Measurements from ENCODE around the gene QRFP.

Gene QRFP

GRCh38 chr9:130896233-130897014 is at the start of gene QRFP:
QRFP (minus strand) TSS chr9:130896812; CDS start chr9:130893838, 2,974 bp downstream.
- no peak for DNase-seq

- no peak for DNase-seq
These were observed 48.6 kb upstream of the QRFP start for GRCh38 chr9:130945173-130945572.

GRCh38 chr9:130944510-130945058 is 48.0 kb upstream of the QRFP start:
- peak in 1 of 3 experiments; percentile 54 for DNase-seq

- peak in 2 of 3 experiments; percentile 14 to 52 for DNase-seq
These were observed 47.2 kb upstream of the QRFP start for GRCh38 chr9:130943777-130944176.

GRCh38 chr9:130943221-130943620 is 46.6 kb upstream of the QRFP start:
- DNase-seq, result no peak

GRCh38 chr9:130942679-130943078 is 46.1 kb upstream of the QRFP start:
- DNase-seq, result no peak

- no peak for DNase-seq
These were observed 45.5 kb upstream of the QRFP start for GRCh38 chr9:130942084-130942483.

- DNase-seq, result peak; percentile 53 to 93 (median 84)
These were observed 44.3 kb upstream of the QRFP start for GRCh38 chr9:130940693-130941576.

GRCh38 chr9:130940027-130940549 is 43.5 kb upstream of the QRFP start:
- DNase-seq, result peak in 2 of 3 experiments; percentile 44 to 48

GRCh38 chr9:130939405-130940026 is 42.9 kb upstream of the QRFP start:
- peak in 2 of 3 experiments; percentile 39 to 46 for DNase-seq

GRCh38 chr9:130938652-130939404 is 42.2 kb upstream of the QRFP start, which contains the start of gene FIBCD1:
FIBCD1 (minus strand) TSS chr9:130939247; CDS start chr9:130938607, 640 bp downstream.
- DNase-seq, result peak in 2 of 3 experiments; percentile 54 to 58

- DNase-seq, result peak in 1 of 3 experiments; percentile 41
These were observed 41.6 kb upstream of the QRFP start for GRCh38 chr9:130938184-130938651.

- no peak for DNase-seq
These were observed 40.8 kb upstream of the QRFP start for GRCh38 chr9:130937146-130938076.

GRCh38 chr9:130936285-130937117 is 39.9 kb upstream of the QRFP start:
- DNase-seq, result peak in 1 of 3 experiments; percentile 38

- DNase-seq, result no peak
These were observed 39.1 kb upstream of the QRFP start for GRCh38 chr9:130935648-130936271.

- no peak for DNase-seq
These were observed 38.4 kb upstream of the QRFP start for GRCh38 chr9:130934702-130935647.

GRCh38 chr9:130934246-130934645 is 37.6 kb upstream of the QRFP start:
- no peak for DNase-seq
